Occipital lobe (tissue), 2 donors: ENCODE data around the gene PKNOX2. TPM values are rescaled to one million over a fixed set of nuclear protein-coding genes. Genes with fewer than 3 reads are reported as not detected.

ENCODE experiments used
- DNase-seq: peaks from one replicate; lab custom pipeline; 2025; lab: John Stamatoyannopoulos, UW
- total RNA-seq: library from RNA; depleted of rRNA; stranded (reverse); fragments of >200 nt; gene quantifications from one replicate; pipeline ENCODE4 v1.2.3, GENCODE V29; 2014

Gene PKNOX2
- total RNA-seq, 1 donor from 2014 or later = 5.3 TPM

- DNase-seq = no peak
Observed at GRCh38 chr11:125378571-125378970, 214.0 kb downstream of the PKNOX2 start.

DNA sequence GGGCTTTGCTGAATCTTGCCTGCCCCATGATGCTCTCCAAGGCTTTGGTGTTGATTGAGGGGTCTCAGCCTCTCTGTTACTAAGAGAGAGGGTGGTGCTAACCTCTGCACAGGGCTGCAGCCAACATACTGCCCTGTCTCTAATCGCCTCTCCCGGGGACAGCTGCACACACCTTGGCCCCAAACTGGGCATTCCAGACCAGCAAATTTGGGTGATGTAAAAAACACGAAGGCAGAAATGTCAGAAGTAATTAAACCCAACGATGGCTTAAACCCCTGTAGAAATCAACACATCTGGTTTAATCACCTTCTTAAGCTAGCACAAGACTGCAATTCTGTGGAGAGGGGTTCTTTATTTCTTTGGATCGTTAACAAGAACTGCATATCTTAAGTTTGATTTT, 215.0 kb downstream of the PKNOX2 start:
- no peak for DNase-seq

DNA sequence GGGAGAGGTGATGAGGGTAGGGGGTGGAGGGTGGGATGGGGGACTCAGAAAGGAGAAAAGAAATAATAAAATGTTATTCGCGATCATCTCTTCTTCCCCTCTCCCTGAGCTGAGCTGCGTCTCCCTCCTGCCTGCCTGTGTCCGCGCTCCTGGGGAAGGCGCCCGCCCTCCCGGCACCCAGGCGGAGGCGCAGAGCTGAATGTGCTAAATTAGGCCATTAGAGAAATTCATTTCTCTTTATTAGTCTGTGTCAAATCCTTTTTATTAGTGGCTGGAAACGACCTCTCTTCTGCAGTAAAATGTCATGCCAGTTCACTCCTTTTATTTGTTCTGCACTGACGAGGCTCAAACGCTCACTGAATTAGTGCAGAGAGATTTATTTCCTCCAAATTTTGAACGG, 215.4 kb downstream of the PKNOX2 start:
- peak; percentile 27 for DNase-seq

DNA sequence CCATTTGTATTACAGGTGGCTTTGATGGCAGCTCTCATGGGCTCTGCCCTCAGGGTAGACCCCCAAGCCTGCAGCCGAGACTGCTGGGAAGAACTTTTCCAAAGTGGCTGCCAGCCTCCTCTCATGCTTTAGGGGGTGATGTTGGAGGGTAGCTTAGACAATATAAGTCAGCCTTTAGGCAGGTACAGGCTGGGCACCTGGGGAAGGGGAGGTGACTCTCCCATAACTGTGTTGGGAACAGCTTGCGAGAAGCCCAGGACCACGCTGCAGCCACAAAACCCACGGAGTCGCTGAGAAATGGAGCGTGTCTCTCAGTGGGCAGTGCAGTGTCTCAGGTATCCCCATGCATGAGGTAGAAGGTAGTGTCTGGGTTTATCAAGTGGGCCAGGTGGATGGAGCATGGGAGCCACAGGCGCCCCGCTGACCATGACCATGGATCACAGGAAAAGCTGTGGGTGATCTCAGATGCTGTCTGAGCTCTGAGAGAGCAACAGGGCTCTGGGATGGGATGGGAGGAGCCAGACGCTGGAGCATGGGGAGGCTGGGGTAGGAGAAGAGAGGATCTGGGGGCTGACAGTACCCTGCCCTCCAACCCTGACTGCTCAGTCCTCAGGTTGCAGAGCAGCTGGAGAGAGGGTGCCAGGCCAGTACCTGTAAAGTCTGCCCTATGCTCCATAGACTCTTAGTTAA, 216.3 kb downstream of the PKNOX2 start:
- DNase-seq = no peak

DNA sequence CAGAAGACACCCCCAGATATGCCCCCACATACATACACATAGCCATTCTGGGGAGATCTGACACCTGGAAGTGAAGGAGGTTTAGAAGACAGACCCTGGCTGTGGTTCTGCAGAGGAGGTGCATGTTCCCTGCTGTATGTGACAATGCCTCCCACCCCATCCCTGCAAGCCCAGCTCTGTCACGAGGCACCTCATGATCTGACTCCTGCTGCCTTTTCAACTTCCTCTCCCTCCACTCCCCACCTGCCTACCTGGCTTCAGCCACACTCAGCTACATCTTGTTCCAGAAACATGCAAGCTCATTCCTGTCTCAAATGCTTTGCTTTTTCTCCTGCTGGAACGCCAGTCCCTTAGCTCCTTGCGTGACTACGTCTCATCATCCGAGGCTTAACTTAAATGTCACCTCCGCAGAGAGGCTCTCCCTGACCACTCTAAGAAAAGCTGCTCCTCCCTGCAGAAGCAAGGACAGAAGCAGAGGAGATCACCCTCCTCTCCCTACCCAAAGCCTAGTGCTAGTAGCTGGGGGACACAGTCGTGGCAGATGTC, 217.0 kb downstream of the PKNOX2 start:
- peak; percentile 54 for DNase-seq

GRCh38 chr11:125382314-125382791, 217.8 kb downstream of the PKNOX2 start:
- DNase-seq = no peak

DNA sequence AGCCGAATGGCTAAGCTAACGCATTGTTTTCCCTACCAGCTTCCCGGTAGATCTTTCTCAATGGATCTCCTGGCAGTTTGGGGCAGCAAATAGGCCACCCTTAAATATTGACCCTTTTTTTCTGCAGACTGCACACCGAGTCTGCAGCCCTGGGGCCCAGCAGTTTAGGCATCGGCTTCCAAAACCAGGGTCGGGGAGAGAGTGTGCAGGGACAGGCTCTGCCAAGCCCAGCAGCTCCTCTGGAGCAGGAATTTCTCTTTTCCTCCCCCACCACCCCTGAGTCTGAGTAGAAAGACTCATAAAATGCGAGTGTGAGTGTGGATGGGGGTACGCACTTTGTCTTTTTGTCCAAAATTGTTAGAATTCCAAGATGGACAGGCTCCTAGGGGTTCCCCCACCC, 218.3 kb downstream of the PKNOX2 start:
- no peak for DNase-seq

- DNase-seq = no peak
Observed at GRCh38 chr11:125384825-125385224, 220.3 kb downstream of the PKNOX2 start.

DNA sequence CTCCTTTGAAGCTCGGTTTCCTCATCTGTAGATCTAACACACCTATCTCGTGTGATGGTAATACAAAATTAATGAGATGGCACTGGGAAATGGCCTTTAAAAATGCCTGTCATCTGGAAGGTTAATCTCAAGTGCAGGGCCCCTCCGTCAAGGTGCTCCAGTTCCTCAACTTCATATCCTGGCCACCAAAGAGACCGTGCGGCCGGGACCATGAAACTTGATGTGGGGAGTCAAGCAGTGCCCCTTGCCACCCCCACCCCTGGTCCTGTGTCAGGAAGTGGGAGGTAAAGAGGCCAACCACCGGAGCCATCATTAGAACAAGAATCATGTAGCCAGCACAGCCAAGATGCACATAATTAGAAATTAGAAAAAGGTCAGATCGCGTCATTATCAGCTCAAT, 223.3 kb downstream of the PKNOX2 start:
- DNase-seq = no peak

DNA sequence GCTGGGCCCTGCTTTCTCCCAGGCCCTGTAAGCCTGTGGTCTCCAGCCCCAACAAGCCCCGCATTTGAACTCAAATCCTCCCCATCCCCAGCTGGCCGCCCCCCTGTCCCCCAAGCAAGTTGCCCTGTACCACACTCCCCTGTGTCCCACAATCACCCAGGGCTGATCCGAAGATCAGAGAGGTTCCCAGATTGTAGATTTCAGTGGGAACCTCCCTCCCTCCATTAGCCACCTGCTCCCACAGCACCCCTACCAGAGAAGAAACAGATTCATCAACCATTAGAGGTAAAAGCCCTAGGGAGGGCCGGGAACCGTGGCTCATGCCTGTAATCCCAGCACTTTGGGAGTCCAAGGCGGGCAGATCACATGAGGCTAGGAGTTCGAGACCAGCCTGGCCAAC, 224.1 kb downstream of the PKNOX2 start:
- DNase-seq = no peak

DNA sequence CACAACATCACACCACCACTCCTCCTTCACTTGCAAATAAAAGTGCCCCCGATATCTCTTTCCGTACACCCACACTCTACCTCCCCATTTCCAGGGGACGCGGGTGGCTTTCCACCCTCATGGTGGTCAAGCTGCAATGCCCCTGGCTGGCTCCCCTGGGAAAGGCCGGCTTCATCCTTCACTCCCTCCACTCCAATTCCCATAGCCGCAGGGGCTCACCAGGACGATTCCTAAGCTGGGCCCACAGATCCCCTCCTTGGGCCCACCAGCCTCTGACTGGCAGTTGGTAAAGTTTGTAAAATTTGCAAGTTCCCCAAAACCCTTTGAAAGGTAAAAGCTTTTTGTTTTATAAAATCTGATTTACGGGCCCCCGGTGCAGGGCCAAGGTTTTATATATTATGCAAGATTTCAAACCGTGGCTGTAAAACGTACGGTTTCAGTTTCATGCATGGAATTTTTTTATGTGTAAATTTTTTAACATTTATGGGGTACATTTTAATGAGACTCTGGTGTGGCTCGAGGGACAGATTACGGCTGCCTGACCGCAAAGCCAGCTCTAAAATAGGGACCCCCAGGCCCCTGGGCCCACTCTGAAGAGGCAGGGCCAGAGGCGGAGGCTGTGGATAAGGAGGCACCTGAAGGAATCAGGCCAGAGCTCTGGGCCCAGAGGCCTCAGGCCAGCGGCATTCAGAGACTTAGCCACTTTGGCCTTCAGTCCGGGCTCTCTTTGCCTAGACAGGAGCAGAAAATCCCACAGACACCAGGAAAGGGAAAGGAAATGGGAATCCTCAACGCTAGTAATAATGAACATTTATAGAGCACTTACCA, 225.0 kb downstream of the PKNOX2 start:
- no peak for DNase-seq

DNA sequence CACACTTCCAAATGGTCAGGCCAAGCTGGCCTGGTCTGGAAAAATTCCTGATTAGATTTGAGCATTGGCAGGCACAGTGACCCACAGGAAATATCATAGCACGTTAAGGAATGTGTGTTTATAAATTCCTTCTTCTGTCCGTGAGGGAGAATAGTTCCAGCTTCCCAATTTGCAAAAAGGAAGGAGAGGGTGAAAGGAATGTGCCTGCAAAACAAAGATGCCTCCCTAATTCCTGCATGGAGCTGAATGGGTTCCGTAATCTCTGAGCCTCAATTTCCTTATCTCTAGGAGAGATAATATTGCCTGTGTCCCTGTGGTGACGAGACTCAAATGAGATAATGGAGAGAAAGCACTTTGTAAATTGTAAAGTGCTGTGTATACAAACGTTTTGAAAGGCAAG, 226.4 kb downstream of the PKNOX2 start:
- no peak for DNase-seq

DNA sequence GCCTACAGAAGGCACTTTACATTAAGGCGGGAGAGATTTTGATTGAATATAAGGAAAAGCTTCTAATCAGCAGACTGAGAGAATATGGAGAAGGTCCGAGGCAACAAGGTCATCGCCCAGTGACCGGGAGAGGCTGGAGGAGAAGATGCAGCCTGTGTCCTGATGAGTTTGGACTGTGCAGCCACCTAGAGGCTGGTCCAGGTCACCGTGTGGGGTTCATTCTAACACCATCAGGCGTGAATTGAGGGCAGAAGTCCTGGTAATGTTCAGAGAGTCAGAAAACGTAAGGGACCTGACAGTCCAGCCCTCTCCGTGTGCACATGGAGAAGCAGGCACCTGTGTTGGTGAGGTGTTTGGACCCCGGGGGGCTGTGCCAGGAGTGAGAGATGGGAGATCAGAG, 228.8 kb downstream of the PKNOX2 start:
- DNase-seq = no peak

GRCh38 chr11:125394296-125394695, 229.7 kb downstream of the PKNOX2 start:
- no peak for DNase-seq

- DNase-seq = no peak
Observed at GRCh38 chr11:125397421-125397820, 232.9 kb downstream of the PKNOX2 start.

- DNase-seq = no peak
Observed at GRCh38 chr11:125398475-125398874, 233.9 kb downstream of the PKNOX2 start.

DNA sequence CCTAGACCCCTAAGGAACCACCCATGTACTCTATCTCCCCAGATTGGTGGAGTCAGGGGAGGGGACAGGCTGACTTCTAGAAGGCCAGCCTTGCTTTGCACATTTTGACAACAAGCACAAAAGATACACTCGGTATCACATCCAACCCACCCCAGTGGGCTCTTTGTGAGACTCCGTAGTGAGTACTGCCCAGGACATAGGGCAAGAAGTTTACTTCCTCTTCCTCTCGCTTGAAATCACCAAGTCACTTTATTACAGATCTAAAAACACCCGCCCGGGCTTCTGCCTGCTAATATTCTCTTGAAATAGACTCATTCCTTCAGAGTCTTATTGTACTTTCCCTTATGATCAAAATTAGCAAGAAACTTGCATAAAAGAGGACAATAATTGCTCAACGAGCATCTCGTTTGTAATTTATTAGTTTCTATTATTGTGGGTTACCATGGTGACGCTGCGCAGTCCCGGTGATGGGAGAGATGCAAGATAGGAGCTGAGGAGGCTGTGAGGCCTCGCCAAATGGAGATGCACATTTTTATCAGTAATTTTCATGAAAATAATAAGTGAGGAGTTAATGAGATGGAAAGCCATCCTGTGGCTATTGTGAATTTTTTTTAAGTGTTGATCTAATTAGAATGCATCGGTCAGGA, 234.6 kb downstream of the PKNOX2 start:
- no peak for DNase-seq

DNA sequence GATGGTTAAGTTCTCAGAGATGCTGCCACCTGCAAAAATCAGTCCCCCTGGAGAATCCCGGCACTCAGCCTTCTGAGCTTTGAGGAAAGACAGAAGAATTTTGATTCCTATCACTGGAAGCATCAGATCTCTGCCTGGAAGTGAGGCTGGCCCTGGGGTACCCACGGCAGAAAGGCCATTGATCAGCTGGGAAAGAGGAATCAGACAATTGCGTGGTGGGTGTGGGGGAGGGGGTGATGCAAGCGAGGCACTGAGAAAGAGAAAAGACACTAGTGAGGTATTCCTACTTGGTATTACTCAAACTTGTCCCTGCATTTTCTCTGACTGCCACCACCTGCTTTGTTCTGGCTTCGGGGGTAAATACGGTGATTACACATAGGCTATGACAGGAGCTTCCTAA, 235.4 kb downstream of the PKNOX2 start:
- DNase-seq = no peak

DNA sequence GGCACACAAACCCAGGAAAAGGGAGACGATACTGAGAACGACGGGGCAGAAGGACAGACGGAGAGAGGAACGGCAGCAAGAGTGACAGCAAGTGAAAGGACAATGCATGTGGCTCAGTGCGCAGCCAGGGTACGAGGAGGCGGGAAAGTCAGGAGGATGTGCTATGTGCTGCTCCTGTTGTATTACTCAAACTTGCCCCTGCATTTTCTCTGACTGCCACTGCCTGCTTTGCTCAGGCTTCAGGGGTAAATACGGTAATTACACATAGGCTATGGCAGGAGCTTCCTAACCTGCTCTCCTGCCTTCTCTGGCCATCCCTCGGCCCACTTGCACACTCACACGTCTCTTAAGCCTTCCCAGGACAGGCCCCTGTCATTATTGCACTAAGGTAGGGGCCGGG, 236.7 kb downstream of the PKNOX2 start:
- DNase-seq = no peak

DNA sequence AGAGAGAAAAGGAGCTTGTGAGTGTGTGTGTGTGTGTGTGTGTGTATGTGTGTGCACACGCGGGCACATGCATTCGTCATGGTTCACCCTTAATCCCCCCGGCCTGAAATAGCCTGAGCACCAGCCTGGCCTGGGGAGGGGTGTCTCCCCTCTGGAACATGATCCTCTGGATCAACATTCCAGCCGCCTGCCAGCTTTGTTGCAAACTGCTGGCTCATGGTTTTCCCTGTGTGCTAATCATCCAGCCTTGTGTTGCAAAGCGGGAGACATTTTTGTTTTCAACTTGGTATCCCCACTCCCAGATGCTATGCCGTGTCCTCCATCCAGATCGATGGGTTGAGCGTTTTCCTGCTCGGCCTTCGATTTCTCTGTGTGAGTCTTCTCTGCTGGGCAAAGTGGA, 237.2 kb downstream of the PKNOX2 start:
- DNase-seq = no peak

GRCh38 chr11:125402435-125402834, 237.9 kb downstream of the PKNOX2 start:
- no peak for DNase-seq

DNA sequence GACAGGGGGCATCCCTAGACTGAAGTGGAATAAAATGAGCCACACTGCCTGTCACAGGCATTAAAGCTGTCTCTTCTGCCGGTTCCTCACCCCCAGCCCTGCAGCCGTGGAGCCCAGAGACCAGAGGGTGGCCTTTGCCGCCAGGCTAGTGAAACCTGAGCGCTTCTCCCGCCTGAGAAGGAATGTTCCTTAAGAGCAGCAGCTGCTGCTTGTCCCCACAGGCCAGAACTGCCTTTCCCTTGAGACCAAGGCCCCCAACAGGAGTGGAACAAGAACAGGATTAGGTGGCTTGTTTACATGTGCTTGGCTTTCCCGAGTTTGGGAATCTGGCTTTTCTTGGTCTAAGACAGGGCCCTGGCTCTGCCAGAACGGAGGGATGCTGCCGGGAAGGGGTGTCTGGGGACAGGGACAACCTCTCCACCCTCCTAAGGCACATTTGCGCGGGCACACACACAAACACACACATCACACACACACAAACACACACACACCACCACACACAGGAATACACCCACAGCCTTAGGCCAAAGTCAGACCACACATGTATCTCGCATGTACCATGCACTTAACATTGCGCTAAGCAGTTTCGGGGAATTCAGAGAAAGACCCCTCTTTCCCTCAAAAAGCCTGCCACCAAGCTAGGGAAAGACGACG, 239.7 kb downstream of the PKNOX2 start:
- no peak for DNase-seq
